Upper lobe of left lung (tissue), 6 donors: Measurements from ENCODE around the gene SIGLECL1. TPM values are rescaled to one million over a fixed set of nuclear protein-coding genes. Genes with fewer than 3 reads are reported as not detected.

Experiments used
- ATAC-seq, 2 donors: fragments of 200-7000 bp; cut with Tn5 transposase; one replicate each; pipeline ENCODE4 v1.9.1; 2022; ENCODE audit warnings: mild to moderate bottlenecking in 2 of 2, moderate library complexity in 2 of 2; ENCODE audit not compliant: low FRiP score in 2 of 2
- DNase-seq, 2 donors: peaks; one replicate each; pipeline ENCODE4 v3.0.0-alpha.2; 2019 to 2020
- H3K27ac ChIP-seq, 4 donors: fragments of 200-600 bp; sonication (generic); one replicate each; pipeline ENCODE4 v1.5.1; 2016 to 2019
- H3K27me3 ChIP-seq, 4 donors: fragments of 200-600 bp; sonication (generic); one replicate each; pipeline ENCODE4 v1.5.1; 2017 to 2019
- H3K36me3 ChIP-seq, 4 donors: fragments of 200-600 bp; sonication (generic); one replicate each; pipeline ENCODE4 v1.5.1; 2016 to 2019
- H3K4me1 ChIP-seq, 4 donors: fragments of 200-600 bp; sonication (generic); one replicate each; pipeline ENCODE4 v1.5.1; 2018 to 2019
- H3K4me3 ChIP-seq, 4 donors: fragments of 200-600 bp; sonication (generic); one replicate each; pipeline ENCODE4 v1.5.1; 2017 to 2019; ENCODE audit warnings: mild to moderate bottlenecking in 2 of 4, moderate library complexity in 1 of 4
- H3K9me3 ChIP-seq, 4 donors: fragments of 200-600 bp; sonication (generic); one replicate each; pipeline ENCODE4 v1.5.1; 2018 to 2019
- EP300 ChIP-seq, 4 donors: sonication (generic); formaldehyde crosslinking; IDR thresholded peaks; one replicate each; pipeline ENCODE4 v1.5.1; 2017; ENCODE audit warnings: antibody characterized with exemption in 4 of 4, control low read depth in 2 of 4
- POLR2A ChIP-seq, 4 donors: fragments of 450-650 bp; IDR thresholded peaks; one replicate each; pipeline ENCODE4 v1.5.1; 2016 to 2017; ENCODE audit warnings: antibody characterized with exemption in 4 of 4, mild to moderate bottlenecking in 2 of 4
- POLR2AphosphoS5 ChIP-seq, 2 donors: sonication (generic); formaldehyde crosslinking; IDR thresholded peaks; one replicate each; pipeline ENCODE4 v1.5.1; 2017; ENCODE audit warnings: antibody characterized with exemption in 2 of 2
- WGBS, 2 donors: methylation state at CpG; one replicate each; pipeline ENCODE4 v1.1.5; 2017 to 2018; 5-methylcytosine and 5-hydroxymethylcytosine counted together
- total RNA-seq, 6 donors: library from RNA; depleted of rRNA in 4 of 6; stranded (reverse); fragments of >200 nt in 4 of 6; gene quantifications; one replicate each; pipeline versions ENCODE4 v1.1.0 to v1.2.1, GENCODE V29; 2016 to 2021
- TF ChIP-seq, protein P1 (sequence below), 6 experiments: fragments of 450-650 bp in 4 of 6; fragments of 200-600 bp in 2 of 6; sonication (generic) in 2 of 6; IDR thresholded peaks; one replicate each; pipeline ENCODE4 v1.5.1; 2016 to 2019; ENCODE audit warnings: antibody characterized with exemption in 6 of 6
- donor health status: DM: no; HTN: no; CAD: no; lungs with moderate emphysema.
- donor health status: DM: no; HTN: yes; CAD: no; lungs with severe emphysema.

Gene SIGLECL1
- total RNA-seq, 6 donors from 2014 or later = not detected

DNA sequence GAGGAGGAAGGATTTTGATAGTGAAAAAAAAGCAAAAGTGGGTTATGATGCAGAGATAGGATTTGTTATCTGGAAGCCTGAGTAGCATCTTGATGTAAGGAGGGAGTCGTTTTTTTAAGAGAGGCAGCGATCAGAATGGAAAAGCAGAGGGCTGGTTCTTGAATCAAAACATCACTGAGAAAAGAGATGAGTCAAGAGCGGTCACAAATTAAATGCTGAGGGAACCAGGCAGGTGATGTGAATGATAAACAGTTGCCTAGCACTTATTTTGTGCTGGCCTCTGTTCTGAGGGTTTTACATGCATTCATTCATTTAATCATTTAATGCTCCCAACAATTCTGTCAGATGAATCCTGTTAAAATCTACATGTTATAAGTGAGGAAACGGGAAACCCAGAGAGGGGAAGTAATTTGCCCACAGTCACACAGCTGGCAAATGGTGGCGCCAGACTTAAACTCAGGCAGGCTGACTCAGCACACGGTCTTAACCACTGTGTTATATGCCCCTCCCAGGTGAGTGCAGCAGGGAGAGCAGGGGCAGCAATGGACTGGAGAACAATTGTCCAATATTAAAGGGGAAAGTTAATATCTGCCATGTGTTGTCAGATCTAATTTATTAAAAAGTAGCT lies 21.4 kb downstream of the SIGLECL1 start:
- no peaks in the 10 kb centered on the region for H3K36me3 ChIP-seq
- DNase-seq (no peak), ATAC-seq (peak in 1 of 2 donors; percentile 44)
- no peak overlapping the region for H3K4me3 ChIP-seq
- 49 to 51% methylated on average over 6 of the region's 6 CpGs for WGBS, 2 donors
- TF ChIP-seq POLR2A (IDR thresholded peaks at IDR 0.05) (no peak), EP300 (IDR thresholded peaks at IDR 0.05) (no peak), POLR2AphosphoS5 (IDR thresholded peaks at IDR 0.05) (no peak)
- TF ChIP-seq, protein P1, sequence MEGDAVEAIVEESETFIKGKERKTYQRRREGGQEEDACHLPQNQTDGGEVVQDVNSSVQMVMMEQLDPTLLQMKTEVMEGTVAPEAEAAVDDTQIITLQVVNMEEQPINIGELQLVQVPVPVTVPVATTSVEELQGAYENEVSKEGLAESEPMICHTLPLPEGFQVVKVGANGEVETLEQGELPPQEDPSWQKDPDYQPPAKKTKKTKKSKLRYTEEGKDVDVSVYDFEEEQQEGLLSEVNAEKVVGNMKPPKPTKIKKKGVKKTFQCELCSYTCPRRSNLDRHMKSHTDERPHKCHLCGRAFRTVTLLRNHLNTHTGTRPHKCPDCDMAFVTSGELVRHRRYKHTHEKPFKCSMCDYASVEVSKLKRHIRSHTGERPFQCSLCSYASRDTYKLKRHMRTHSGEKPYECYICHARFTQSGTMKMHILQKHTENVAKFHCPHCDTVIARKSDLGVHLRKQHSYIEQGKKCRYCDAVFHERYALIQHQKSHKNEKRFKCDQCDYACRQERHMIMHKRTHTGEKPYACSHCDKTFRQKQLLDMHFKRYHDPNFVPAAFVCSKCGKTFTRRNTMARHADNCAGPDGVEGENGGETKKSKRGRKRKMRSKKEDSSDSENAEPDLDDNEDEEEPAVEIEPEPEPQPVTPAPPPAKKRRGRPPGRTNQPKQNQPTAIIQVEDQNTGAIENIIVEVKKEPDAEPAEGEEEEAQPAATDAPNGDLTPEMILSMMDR (IDR thresholded peaks at IDR 0.05) = no peak
- H3K9me3 ChIP-seq = no peaks in the 10 kb centered on the region
- no peaks in the 10 kb centered on the region for H3K4me1 ChIP-seq
- H3K27ac ChIP-seq = no peak overlapping the region
- no peaks in the 10 kb centered on the region for H3K27me3 ChIP-seq

- H3K27ac ChIP-seq = no peak overlapping the region
- no peaks in the 10 kb centered on the region for H3K36me3 ChIP-seq
- TF ChIP-seq EP300 (IDR thresholded peaks at IDR 0.05) = no peak
- no peak for TF ChIP-seq POLR2A (IDR thresholded peaks at IDR 0.05)
- TF ChIP-seq, protein P1 (IDR thresholded peaks at IDR 0.05) = no peak
- TF ChIP-seq POLR2AphosphoS5 (IDR thresholded peaks at IDR 0.05) = no peak
- ATAC-seq (no peak), DNase-seq (no peak)
- no peaks in the 10 kb centered on the region for H3K9me3 ChIP-seq
- no peak overlapping the region for H3K4me3 ChIP-seq
- WGBS, 2 donors = 72 to 79% methylated on average over 8 of the region's 8 CpGs
- no peaks in the 10 kb centered on the region for H3K27me3 ChIP-seq
- H3K4me1 ChIP-seq = no peaks in the 10 kb centered on the region
Observed at GRCh38 chr19:51274049-51274770, 23.3 kb downstream of the SIGLECL1 start.

DNA sequence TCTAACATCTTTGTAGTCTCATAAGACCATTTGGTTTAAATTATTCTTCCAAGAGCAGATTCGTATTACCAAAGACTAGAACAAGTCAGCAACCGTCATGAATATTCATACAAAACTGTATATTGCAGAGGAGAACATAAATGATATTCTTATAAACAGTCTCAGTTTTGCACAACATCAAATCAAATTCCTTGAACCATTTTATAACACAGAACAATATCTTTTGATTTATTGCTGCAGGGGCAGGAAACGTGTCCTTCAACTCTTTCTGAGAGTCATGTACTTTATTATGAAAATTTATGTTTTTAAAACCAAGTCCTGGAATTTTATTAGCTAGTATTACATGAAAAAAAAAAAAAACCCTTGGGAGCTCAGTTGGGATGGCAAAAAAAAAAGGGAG lies 26.2 kb downstream of the SIGLECL1 start:
- Histone ChIP-seq H3K27ac (no peak overlapping the region), H3K4me3 (no peak overlapping the region), H3K4me1 (no peaks in the 10 kb centered on the region), H3K9me3 (no peaks in the 10 kb centered on the region), H3K27me3 (no peaks in the 10 kb centered on the region), H3K36me3 (no peaks in the 10 kb centered on the region)
- DNase-seq (no peak), ATAC-seq (no peak)
- TF ChIP-seq, protein P1 (IDR thresholded peaks at IDR 0.05) = no peak
- no peak for TF ChIP-seq POLR2AphosphoS5 (IDR thresholded peaks at IDR 0.05)
- no peak for TF ChIP-seq EP300 (IDR thresholded peaks at IDR 0.05)
- no peak for TF ChIP-seq POLR2A (IDR thresholded peaks at IDR 0.05)
- 76 to 77% methylated on average over 3 of the region's 3 CpGs for WGBS, 2 donors

GRCh38 chr19:51282335-51282734 lies 31.5 kb downstream of the SIGLECL1 start:
- no peak for TF ChIP-seq POLR2A (IDR thresholded peaks at IDR 0.05)
- TF ChIP-seq, protein P1 (IDR thresholded peaks at IDR 0.05) = no peak
- TF ChIP-seq POLR2AphosphoS5 (IDR thresholded peaks at IDR 0.05) = no peak
- Histone ChIP-seq H3K4me3 (no peak overlapping the region), H3K4me1 (no peaks in the 10 kb centered on the region), H3K36me3 (no peaks in the 10 kb centered on the region), H3K9me3 (no peaks in the 10 kb centered on the region), H3K27me3 (no peaks in the 10 kb centered on the region), H3K27ac (no peak overlapping the region)
- WGBS, 2 donors = 80 to 100% methylated on average over 1 to 4 of the region's 4 CpGs
- ATAC-seq (no peak), DNase-seq (no peak)
